GM12873 (cell line): ENCODE measurements around the gene ATG2A.

ENCODE experiments used
- TF ChIP-seq, protein P1 (sequence below): IDR thresholded peaks from 2 replicates; pipeline ENCODE4 v1.5.1; 2012; ENCODE audit warnings: low read depth, mild to moderate bottlenecking, moderate library complexity, low read length, control low read depth; ENCODE audit not compliant: insufficient read depth; ENCODE audit errors: missing control alignments

Gene ATG2A

DNA sequence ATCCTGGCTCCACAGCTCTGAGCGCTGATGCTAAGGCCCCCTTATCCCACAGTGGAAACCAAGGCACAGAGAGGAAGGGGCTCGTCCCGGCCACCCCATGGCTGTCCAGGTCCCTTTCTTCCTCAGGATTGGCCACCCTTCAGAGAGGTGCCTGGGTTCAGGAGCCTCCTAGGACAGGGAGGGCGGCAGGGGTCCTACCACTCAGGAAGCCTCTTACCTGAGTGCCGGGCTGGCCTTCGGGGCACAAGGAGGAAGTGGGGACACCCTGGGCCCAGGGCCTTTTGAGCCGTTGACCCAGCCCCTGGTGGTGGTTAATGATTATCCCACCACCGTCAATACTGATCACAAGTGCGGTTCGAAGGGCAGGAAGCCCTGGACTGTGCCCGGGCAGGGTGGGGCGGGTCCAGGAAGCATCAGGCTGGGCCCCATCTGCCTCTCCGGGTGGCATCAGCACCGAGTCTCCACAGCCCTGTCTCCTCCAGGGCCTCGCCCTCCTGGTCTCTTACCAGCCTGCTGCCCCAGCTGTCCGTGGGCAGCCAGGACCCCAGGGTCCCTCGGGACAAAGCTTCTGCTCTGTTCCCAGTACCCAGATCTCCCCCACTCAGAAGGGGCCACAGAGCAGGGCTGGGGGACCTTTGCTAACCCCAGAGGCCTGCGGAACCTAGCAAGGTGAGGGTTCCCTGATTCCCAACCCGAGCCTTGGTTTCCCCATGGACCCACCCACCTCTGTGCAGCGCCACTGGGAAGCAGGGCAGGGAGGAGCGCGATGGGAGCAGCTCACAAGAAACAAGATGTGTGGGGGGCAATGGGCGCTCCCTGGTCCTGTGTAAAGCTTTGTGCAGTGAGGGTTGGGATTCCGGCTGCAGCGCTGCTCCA is 23.6 kb downstream of the ATG2A start:
- TF ChIP-seq, protein P1, sequence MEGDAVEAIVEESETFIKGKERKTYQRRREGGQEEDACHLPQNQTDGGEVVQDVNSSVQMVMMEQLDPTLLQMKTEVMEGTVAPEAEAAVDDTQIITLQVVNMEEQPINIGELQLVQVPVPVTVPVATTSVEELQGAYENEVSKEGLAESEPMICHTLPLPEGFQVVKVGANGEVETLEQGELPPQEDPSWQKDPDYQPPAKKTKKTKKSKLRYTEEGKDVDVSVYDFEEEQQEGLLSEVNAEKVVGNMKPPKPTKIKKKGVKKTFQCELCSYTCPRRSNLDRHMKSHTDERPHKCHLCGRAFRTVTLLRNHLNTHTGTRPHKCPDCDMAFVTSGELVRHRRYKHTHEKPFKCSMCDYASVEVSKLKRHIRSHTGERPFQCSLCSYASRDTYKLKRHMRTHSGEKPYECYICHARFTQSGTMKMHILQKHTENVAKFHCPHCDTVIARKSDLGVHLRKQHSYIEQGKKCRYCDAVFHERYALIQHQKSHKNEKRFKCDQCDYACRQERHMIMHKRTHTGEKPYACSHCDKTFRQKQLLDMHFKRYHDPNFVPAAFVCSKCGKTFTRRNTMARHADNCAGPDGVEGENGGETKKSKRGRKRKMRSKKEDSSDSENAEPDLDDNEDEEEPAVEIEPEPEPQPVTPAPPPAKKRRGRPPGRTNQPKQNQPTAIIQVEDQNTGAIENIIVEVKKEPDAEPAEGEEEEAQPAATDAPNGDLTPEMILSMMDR, result peak; percentile 4

DNA sequence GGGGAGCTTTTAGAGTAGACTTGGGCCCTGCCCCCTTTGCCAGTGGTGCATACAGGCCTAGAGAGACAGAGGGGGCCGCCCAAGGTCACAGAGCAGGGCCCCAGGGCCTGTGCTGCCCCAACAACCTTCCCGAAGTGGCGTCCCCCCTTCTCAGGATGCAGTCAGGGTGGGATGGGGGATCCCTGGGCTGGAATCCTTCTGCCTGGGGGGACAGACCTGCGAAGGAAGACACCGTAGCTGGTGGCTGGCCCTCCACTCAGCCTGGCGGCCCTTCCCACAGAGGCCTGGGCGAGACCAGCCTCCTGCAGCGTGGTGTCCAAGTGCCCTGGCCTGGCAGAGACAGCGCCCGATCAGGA is 24.2 kb downstream of the ATG2A start:
- TF ChIP-seq, protein P1, result no peak

DNA sequence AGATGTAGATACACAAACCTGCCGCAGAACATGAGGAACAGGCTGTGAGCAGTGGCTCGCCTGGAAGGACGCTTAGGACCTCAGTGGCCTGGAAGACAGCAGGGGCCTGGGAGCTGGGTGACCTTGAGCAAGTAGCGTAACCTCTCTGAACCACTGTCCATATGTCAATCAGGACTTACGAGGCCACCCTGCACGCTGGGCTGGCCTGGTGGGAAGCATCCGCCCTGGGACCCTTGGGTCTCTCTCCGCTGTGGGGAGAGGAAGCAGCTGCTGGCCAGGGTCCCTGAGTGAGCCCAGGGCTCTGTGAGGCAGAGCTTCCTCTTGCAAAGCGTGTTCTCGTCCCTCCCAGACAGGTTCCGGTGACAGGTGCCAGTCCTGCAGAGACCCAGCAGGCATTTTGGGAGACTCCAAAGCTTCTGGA is 24.6 kb downstream of the ATG2A start:
- TF ChIP-seq, protein P1, result no peak

DNA sequence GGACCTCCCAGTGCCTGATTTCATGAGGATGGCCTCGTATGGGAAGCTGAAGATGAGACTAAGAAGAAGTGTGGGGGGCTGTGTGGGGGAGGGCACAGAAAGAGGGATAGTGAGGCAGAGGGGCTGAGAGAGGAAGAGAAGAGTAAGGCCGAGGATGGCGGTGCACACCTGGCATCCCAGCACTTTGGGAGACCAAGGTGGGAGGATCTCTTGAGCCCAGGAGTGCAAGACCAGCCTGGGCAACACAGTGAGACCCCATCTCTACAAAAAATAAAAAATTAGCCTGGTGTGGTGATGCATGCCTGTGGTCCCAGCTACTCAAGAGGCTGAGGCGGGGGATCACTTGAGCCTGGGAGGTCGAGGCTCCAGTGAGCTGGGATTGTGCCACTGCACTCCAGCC is 25.1 kb downstream of the ATG2A start:
- TF ChIP-seq, protein P1, result no peak

DNA sequence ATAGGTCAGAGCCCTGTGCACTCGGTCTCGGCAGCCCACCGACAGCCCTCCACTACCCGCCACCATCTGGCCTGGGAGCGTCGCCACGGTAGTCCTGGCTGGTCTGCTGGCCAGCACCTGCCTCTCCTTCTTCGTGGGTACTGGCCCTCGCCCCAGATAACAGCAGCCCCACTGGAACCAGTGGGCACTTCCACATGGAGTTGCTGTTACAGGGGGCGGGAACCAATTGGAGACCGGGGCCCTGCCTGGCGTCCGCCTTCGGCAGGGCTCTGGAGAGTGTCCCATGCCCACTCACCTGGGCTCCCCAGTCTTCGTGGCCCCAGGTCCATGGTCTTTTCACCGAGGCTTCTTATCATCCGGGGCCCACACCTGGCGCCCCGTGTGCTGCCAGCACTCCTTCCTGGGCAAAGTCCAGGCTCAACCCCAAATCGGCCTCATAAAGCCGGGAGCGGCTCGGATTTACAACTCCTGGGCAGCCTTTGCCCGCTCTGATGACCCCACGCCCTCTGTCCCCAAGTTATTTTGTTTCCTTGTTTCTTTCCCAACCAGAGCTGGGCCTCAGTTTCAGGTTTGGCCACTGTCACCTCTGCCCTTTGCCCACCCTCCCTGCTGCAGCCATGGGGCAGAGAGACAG is 25.7 kb downstream of the ATG2A start:
- TF ChIP-seq, protein P1, result no peak

DNA sequence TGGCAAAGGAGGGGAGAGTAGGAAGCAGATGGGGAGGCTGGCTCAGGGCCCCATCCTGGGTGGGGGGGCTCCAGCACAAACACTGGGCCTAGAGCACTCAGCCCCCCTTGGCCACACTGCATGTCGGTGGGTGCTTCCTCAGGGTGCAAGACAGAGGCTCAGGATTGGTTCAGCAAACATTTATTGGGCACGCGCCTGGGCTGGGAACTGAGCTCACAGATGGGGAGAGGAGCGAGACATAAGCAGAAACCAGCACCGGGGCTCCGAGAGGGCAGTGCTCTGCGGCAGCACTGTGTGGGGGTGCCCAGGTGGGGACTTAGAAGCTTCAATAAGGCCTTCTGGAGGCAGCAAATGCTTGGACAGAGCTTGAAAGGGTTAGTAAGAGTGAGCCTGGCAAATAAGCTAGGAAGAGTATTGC is 26.5 kb downstream of the ATG2A start:
- TF ChIP-seq, protein P1, result no peak

DNA sequence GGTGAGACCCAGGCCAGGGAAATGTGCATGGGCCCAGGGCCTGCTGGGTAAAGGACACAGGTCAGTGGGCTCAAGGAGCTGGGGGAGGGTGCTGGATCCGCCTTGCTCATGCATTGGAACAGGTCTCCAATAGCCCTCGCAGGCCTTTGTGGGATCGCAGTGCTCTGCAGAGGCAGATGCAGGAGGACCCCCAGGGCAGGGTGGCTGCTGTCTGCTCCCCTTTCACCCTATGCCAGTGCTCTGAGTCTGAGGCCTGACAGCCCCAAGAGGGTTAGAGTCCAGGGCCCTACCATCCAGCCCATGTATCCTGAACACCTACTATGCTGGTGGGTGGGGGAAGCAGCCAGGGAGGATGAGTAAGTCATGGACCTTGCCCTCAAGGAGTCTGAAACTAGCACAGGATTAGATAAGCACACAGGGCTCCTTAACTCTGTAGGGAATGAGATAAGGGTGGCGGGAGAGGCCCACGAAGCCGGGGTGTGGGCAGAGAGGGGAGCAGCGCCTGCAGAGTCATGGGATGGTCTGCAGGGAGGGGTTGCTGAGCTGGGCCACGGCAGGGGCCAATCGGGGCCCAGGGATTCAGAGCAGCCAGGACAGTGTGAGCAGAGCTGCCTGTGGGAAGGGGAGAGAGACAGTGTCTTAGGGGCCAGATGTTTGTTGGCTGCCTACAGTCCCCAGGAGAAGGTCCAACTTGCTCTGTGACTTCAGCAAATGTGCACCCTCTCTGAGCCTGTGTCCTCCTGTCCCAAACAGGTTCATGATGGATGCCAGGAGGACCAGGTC is 28.1 kb downstream of the ATG2A start:
- TF ChIP-seq, protein P1, result no peak
